ENCODE data around the gene MYPOP. TPM values are rescaled to one million over a fixed set of nuclear protein-coding genes. Genes with fewer than 3 reads are reported as not detected.

The MYPOP gene
- polyA plus RNA-seq, 3 donors = 0.08 to 5.9 (median 0.39) TPM

DNA sequence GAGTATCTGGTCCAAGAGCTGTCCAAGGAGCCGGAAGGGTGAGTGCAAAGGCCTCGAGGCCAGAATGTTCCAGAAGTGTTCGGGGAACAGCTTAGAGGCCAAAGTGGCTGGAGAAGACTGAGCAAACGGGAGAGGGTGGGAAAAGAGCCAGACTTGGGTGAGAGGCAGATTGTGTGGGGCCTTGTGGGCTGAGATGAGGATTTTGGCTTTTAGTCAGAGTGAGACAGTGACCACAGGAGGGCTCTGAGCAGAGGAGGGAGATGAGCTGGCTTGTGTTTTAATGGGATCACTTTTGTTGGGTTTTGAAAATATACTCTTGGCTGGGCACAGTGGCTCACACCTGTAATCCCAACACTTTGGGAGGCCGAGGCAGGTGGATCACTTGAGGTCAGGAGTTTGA is 6.5 kb upstream of the MYPOP start:
- Mint-ChIP-seq H3K36me3 (no peaks in the 10 kb centered on the region), H3K4me1 (no peaks in the 10 kb centered on the region), H3K9me3 (peaks cover 0 to 1% (median 0%) of the 10 kb centered on the region in 7 donors), H3K27ac (no peak overlapping the region), H3K27me3 (ENCODE audit: low read depth in 3 of 3) (peaks cover 21 to 47% (median 42%) of the 10 kb centered on the region in 3 donors), H3K4me3 (no peak overlapping the region)
- no peak for DNase-seq
- H3K79me2 ChIP-seq (ENCODE audit: insufficient read depth, low read length) = no peaks in the 10 kb centered on the region
- TF ChIP-seq, protein P1, sequence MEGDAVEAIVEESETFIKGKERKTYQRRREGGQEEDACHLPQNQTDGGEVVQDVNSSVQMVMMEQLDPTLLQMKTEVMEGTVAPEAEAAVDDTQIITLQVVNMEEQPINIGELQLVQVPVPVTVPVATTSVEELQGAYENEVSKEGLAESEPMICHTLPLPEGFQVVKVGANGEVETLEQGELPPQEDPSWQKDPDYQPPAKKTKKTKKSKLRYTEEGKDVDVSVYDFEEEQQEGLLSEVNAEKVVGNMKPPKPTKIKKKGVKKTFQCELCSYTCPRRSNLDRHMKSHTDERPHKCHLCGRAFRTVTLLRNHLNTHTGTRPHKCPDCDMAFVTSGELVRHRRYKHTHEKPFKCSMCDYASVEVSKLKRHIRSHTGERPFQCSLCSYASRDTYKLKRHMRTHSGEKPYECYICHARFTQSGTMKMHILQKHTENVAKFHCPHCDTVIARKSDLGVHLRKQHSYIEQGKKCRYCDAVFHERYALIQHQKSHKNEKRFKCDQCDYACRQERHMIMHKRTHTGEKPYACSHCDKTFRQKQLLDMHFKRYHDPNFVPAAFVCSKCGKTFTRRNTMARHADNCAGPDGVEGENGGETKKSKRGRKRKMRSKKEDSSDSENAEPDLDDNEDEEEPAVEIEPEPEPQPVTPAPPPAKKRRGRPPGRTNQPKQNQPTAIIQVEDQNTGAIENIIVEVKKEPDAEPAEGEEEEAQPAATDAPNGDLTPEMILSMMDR (IDR thresholded peaks at IDR 0.05) = no peak
- no peak overlapping the region for H3K27ac ChIP-seq (ENCODE audit: low read depth in 1 of 2, low read length in 2 of 2)
- no peaks in the 10 kb centered on the region for H3K36me3 ChIP-seq (replicated peaks in 1 of 2; ENCODE audit: control insufficient read depth in 1 of 2, insufficient read depth in 2 of 2, low read length in 2 of 2)
- H4K20me1 ChIP-seq (ENCODE audit: insufficient read depth, low read length) = no peaks in the 10 kb centered on the region
- H3K27me3 ChIP-seq (ENCODE audit: control insufficient read depth in 2 of 2, insufficient read depth in 2 of 2, low read length in 2 of 2) = peaks cover 0 to 2% of the 10 kb centered on the region in 2 donors
- H3K4me1 ChIP-seq (ENCODE audit: control insufficient read depth in 1 of 2, insufficient read depth in 2 of 2, low read length in 2 of 2) = no peaks in the 10 kb centered on the region
- H3K4me3 ChIP-seq (replicated peaks in 1 of 3; ENCODE audit: low read depth in 2 of 3, low read length in 3 of 3) = no peak overlapping the region
- no peak overlapping the region for H3K9ac ChIP-seq (ENCODE audit: insufficient read depth, low read length, poor library complexity, severe bottlenecking)
- 89% methylated on average over 4 of the region's 5 CpGs for WGBS (ENCODE audit: insufficient coverage)
- no peaks in the 10 kb centered on the region for H3K9me3 ChIP-seq (replicated peaks in 1 of 2; ENCODE audit: control insufficient read depth in 1 of 2, insufficient read depth in 1 of 2, low read length in 2 of 2)
- intact Hi-C loops (cut with micrococcal nuclease) = no loop called here
- H2AFZ ChIP-seq (ENCODE audit: insufficient read depth, low read depth, low read length, poor library complexity, severe bottlenecking) = no peak overlapping the region
- H3K4me2 ChIP-seq (replicated peaks; ENCODE audit: extremely low read depth, low read length, poor library complexity, severe bottlenecking) = no peak overlapping the region

DNA sequence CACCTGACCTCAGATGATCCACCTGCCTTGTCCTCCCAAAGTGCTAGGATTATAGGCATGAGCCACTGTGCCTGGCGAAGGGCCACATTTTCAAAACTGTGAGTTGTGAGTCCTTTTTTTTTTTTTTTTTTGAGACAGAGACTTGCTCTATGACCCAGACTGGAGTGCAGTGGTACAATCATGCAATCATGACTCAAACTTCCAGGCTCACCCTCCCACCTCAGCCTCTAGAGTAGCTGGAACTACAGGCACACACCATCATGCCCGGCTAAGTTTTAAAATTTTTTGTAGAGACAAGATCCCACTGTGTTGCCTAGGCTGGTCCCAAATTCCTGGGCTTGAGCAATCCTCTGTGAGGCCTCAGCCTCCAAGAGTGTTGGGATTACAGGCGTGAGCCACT is 3.8 kb upstream of the MYPOP start:
- Histone ChIP-seq H4K20me1 (ENCODE audit: insufficient read depth, low read length) (peaks cover 2% of the 10 kb centered on the region), H3K79me2 (ENCODE audit: insufficient read depth, low read length) (peaks cover 11% of the 10 kb centered on the region), H3K36me3 (replicated peaks in 1 of 2; ENCODE audit: control insufficient read depth in 1 of 2, insufficient read depth in 2 of 2, low read length in 2 of 2) (no peaks in the 10 kb centered on the region), H3K27ac (ENCODE audit: low read depth in 1 of 2, low read length in 2 of 2) (no peak overlapping the region), H3K4me1 (ENCODE audit: control insufficient read depth in 1 of 2, insufficient read depth in 2 of 2, low read length in 2 of 2) (peaks cover 11 to 19% of the 10 kb centered on the region in 2 donors), H3K9me3 (replicated peaks in 1 of 2; ENCODE audit: control insufficient read depth in 1 of 2, insufficient read depth in 1 of 2, low read length in 2 of 2) (no peaks in the 10 kb centered on the region), H3K4me3 (replicated peaks in 1 of 3; ENCODE audit: low read depth in 2 of 3, low read length in 3 of 3) (no peak overlapping the region), H3K9ac (ENCODE audit: insufficient read depth, low read length, poor library complexity, severe bottlenecking) (no peak overlapping the region), H3K4me2 (replicated peaks; ENCODE audit: extremely low read depth, low read length, poor library complexity, severe bottlenecking) (no peak overlapping the region), H3K27me3 (ENCODE audit: control insufficient read depth in 2 of 2, insufficient read depth in 2 of 2, low read length in 2 of 2) (peaks cover 0 to 2% of the 10 kb centered on the region in 2 donors), H2AFZ (ENCODE audit: insufficient read depth, low read depth, low read length, poor library complexity, severe bottlenecking) (no peak overlapping the region)
- no peaks in the 10 kb centered on the region for H3K36me3 Mint-ChIP-seq
- 58% methylated on average over 1 of the region's 3 CpGs for WGBS (ENCODE audit: insufficient coverage)
- H3K27ac Mint-ChIP-seq = no peak overlapping the region
- peaks cover 0 to 3% (median 0%) of the 10 kb centered on the region in 7 donors for H3K9me3 Mint-ChIP-seq
- intact Hi-C loops (cut with micrococcal nuclease) = no loop called here
- no peak overlapping the region for H3K4me3 Mint-ChIP-seq
- TF ChIP-seq, protein P1 (IDR thresholded peaks at IDR 0.05) = no peak
- H3K27me3 Mint-ChIP-seq (ENCODE audit: low read depth in 3 of 3) = peaks cover 11 to 37% (median 35%) of the 10 kb centered on the region in 3 donors
- H3K4me1 Mint-ChIP-seq = peaks cover 8% of the 10 kb centered on the region
- no peak for DNase-seq

Data from CD14-positive monocyte (primary cell).